ACHN (cell line): Measurements from ENCODE around the gene CD8B2.
"Not testable (repeated sequence)": the region's sequence is repeated elsewhere in the genome, so short reads cannot be mapped to it uniquely, and the experiment has no call there.

Source experiments
- DNase-seq: peaks from one replicate; pipeline ENCODE4 v3.0.0-alpha.2; 2015
- in situ Hi-C: cut with HindIII; loops from 2 replicates; pipeline ENCODE4 v1.10.0; 2017; ENCODE audit warnings: low sequenced_read_pairs, low pct_ligation_motif_present, low pct_unique_long_range_greater_than_20kb

Gene CD8B2

DNA sequence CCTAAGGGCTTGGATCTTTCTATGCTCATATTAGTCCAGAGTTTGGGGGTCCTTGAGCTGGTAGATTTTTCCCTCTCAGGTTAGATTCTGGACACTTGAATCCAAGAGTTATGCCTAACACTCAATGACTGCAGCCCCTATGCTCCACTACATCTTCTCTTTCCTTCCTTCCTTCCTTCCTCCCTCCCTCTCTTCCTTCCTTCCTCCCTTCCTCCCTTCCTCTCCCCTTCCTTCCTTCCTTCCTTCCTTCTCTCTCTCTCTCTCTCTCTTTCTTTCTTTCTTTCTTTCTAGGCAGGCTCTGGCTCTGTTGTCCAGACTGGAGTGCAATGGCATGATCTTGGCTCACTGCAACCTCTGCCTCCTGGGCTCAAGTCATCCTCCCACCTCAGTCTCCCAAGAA is 79.3 kb downstream of the CD8B2 start:
- in situ Hi-C loops: not testable (repeated sequence)

DNA sequence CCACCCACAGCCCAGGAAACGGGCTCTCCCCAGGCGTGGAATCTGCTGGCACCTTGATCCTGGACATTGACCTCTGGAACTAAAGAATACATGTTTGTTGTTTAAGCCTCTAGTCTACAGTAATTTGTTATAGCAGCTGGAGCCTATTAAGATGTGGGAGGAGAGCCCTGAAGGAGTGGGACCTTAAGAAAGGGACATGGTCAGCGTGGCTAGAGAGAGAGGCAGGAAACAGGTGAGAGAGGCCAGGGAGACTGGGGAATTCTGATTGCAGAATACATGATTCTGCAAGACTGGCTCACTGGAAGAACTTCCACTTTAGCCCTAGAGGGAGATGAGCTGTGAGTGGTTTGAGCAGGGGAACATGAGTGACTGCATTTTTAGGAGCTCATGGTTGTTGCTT is 83.2 kb downstream of the CD8B2 start:
- in situ Hi-C loops: no loop called here
- DNase-seq: no peak

More for the DNA sequence above, 79.3 kb downstream of the CD8B2 start:
- not testable (repeated sequence) for DNase-seq
